NT2/D1 (cell line): ENCODE data around the gene GAB4.

ENCODE experiments used
- DNase-seq: peaks from one replicate; pipeline ENCODE4 v3.0.0-alpha.2; 2011; ENCODE audit warnings: low read depth, low spot score
- H3K27me3 ChIP-seq: 2 replicates; pipeline ENCODE4 v1.6.0; 2011; ENCODE audit warnings: mild to moderate bottlenecking; ENCODE audit not compliant: insufficient read length, insufficient read depth
- H3K36me3 ChIP-seq: 2 replicates; pipeline ENCODE4 v1.6.1; 2011; ENCODE audit warnings: mild to moderate bottlenecking, low read length, mixed read lengths; ENCODE audit not compliant: insufficient read depth, insufficient read length
- H3K4me1 ChIP-seq: 2 replicates; pipeline ENCODE4 v1.5.1; 2011; ENCODE audit not compliant: insufficient read depth, insufficient read length
- H3K4me3 ChIP-seq: 2 replicates; pipeline ENCODE4 v1.5.1; 2011; ENCODE audit warnings: low read depth; ENCODE audit not compliant: insufficient read length
- H3K9ac ChIP-seq: 2 replicates; pipeline ENCODE4 v1.6.0; 2011; ENCODE audit warnings: low read depth; ENCODE audit not compliant: insufficient read length
- H3K9me3 ChIP-seq: 2 replicates; pipeline ENCODE4 v1.5.1; 2011; ENCODE audit warnings: mild to moderate bottlenecking, low read length; ENCODE audit not compliant: insufficient read depth
- SUZ12 ChIP-seq: IDR thresholded peaks from 2 replicates; pipeline ENCODE4 v1.6.1; 2011; ENCODE audit not compliant: insufficient read length, insufficient read depth; ENCODE audit errors: extremely low read depth
- YY1 ChIP-seq: IDR thresholded peaks from 2 replicates; pipeline ENCODE4 v1.6.1; 2011; ENCODE audit not compliant: insufficient read length, insufficient read depth
- ZNF274 ChIP-seq: IDR thresholded peaks from 2 replicates; pipeline ENCODE4 v1.6.1; 2011; ENCODE audit warnings: mild to moderate bottlenecking, low read depth, low read length

GAB4 gene

GRCh38 chr22:16973591-16974297 lies 34.3 kb downstream of the GAB4 start:
- H3K9ac ChIP-seq, result no peak overlapping the region
- no peak overlapping the region for H3K4me3 ChIP-seq
- no peak for DNase-seq
- peaks cover 2% of the 10 kb centered on the region for H3K4me1 ChIP-seq
- H3K9me3 ChIP-seq, result no peaks in the 10 kb centered on the region
- TF ChIP-seq YY1 (no peak), ZNF274 (no peak), SUZ12 (no peak)
- H3K36me3 ChIP-seq, result no peaks in the 10 kb centered on the region
- no peaks in the 10 kb centered on the region for H3K27me3 ChIP-seq

DNA sequence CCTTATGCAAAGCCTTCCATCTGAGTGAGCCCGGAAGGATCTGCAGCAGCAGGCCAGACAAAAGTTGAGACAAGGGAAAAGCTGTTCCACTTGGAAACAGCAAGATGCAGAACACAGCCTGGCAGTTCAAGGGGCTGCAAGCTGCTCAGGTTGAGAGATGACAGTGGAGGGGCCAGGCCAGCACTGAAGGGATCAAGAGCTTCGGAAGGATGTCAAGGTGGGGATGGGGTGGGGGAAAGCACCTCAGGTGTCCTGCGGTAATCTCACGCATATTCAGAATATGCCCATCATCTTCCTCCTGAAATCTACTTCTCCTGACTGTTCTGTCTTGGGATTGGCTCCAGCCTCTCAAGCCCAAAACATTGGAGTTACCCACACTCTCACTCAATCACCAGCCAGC lies 35.7 kb downstream of the GAB4 start:
- no peaks in the 10 kb centered on the region for H3K27me3 ChIP-seq
- H3K36me3 ChIP-seq, result no peaks in the 10 kb centered on the region
- peaks cover 2% of the 10 kb centered on the region for H3K4me1 ChIP-seq
- H3K9ac ChIP-seq, result no peak overlapping the region
- no peak for DNase-seq
- H3K4me3 ChIP-seq, result no peak overlapping the region
- no peak for TF ChIP-seq ZNF274
- TF ChIP-seq SUZ12, result no peak
- no peak for TF ChIP-seq YY1
- H3K9me3 ChIP-seq, result no peaks in the 10 kb centered on the region

- no peaks in the 10 kb centered on the region for H3K36me3 ChIP-seq
- DNase-seq, result no peak
- TF ChIP-seq YY1 (no peak), ZNF274 (no peak), SUZ12 (no peak)
These were observed 37.6 kb downstream of the GAB4 start for GRCh38 chr22:16970446-16970845.

GRCh38 chr22:16969508-16970327 lies 38.3 kb downstream of the GAB4 start:
- H3K36me3 ChIP-seq, result no peaks in the 10 kb centered on the region
- H3K4me3 ChIP-seq, result no peak overlapping the region
- no peaks in the 10 kb centered on the region for H3K27me3 ChIP-seq
- H3K4me1 ChIP-seq, result no peaks in the 10 kb centered on the region
- H3K9ac ChIP-seq, result no peak overlapping the region
- TF ChIP-seq SUZ12 (no peak), YY1 (no peak), ZNF274 (no peak)
- no peak for DNase-seq
- H3K9me3 ChIP-seq, result no peaks in the 10 kb centered on the region

More at GRCh38 chr22:16970446-16970845, 37.6 kb downstream of the GAB4 start:
- H3K4me1 ChIP-seq, result peaks cover 2% of the 10 kb centered on the region
- H3K9ac ChIP-seq, result no peak overlapping the region
- H3K27me3 ChIP-seq, result no peaks in the 10 kb centered on the region
- H3K9me3 ChIP-seq, result no peaks in the 10 kb centered on the region
- no peak overlapping the region for H3K4me3 ChIP-seq

DNA sequence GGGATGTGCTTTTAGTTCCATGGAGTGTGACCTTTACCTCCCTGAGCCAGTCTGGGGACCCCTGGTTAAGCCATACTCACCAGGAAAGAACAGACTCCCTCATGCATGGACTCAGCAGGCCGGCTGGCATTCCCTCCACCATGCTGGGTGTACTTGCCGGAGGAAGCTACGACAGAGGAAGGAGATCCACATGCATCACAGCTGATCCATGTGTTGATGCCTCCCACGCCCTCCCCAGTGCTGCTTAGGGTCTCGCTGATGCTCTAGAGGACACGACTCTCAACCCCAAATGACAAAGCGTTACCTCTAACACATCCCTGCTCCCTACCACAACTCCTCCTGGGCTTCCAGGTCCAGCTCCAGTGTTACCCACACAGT lies 39.8 kb downstream of the GAB4 start:
- Histone ChIP-seq H3K36me3 (no peaks in the 10 kb centered on the region), H3K9ac (no peak overlapping the region), H3K4me3 (no peak overlapping the region), H3K9me3 (no peaks in the 10 kb centered on the region), H3K4me1 (no peaks in the 10 kb centered on the region), H3K27me3 (no peaks in the 10 kb centered on the region)
- no peak for DNase-seq
- TF ChIP-seq ZNF274 (no peak), YY1 (no peak), SUZ12 (no peak)

GRCh38 chr22:16967453-16968217 lies 40.4 kb downstream of the GAB4 start:
- Histone ChIP-seq H3K4me3 (no peak overlapping the region), H3K4me1 (no peaks in the 10 kb centered on the region), H3K9ac (no peak overlapping the region), H3K27me3 (no peaks in the 10 kb centered on the region), H3K9me3 (no peaks in the 10 kb centered on the region), H3K36me3 (no peaks in the 10 kb centered on the region)
- TF ChIP-seq SUZ12 (no peak), YY1 (no peak), ZNF274 (no peak)
- DNase-seq, result no peak

DNA sequence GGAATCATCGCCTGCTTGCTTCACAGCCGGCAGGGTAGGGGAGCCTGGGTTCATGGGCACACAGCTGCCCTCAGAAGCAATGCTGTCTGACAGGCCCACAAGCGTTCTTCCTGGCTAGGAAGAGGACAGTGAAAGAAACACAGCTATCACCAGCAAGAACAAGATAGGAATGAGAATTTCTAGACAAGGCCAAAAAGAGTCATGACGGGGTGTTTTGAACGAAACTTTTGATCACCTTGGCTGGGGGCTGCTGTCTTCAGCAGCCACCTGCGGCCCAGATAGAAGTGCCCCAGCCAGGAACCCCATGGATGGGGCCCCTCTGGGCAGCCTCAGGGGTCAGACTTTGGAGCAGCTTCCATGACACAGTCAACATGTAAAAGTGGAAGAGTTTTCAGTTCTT lies 41.8 kb downstream of the GAB4 start:
- no peaks in the 10 kb centered on the region for H3K36me3 ChIP-seq
- no peak overlapping the region for H3K4me3 ChIP-seq
- H3K9ac ChIP-seq, result no peak overlapping the region
- H3K27me3 ChIP-seq, result no peaks in the 10 kb centered on the region
- TF ChIP-seq ZNF274 (no peak), SUZ12 (no peak), YY1 (no peak)
- no peaks in the 10 kb centered on the region for H3K4me1 ChIP-seq
- H3K9me3 ChIP-seq, result no peaks in the 10 kb centered on the region
- no peak for DNase-seq
